Measurements from ENCODE around the gene NRF1.

The NRF1 gene

DNA sequence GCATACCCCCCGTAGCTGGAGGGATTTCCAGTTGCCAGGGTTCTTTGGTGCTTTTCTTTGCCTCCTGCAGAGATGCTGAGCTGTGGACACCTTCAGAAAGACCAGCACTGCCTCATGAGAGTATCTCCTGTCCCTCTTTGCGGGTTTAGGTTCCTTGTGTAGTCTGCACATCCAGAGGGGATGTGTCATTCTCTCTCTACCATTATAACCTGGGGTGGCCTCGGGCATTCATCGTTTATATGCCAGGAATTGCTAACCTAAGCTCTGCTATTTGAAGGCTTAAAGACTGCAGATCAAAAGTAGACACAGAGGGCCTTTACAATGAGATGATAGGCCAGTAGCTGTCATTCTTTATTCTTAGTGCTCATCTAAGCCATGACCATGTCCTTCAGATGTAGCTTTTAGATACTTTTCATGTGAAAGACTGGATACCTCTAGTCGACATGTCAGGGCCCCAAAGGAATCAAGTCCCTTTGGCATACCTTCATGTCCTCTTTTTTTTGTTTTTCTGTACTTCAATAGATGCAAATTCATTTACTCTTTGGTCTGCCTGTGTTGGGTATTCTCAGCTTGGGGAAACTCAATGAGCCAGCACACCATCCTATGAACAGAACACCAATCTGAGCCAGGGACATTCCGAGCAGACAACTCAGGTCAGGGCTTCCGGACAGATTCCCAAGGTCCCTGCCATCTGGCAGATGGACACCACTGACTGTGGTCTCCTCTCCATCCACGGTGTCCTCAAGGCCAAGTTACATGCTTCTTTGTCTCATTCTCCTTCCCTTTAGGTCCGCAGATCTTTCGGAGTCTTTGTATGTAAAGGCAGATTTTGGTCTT lies 129.3 kb downstream of the NRF1 start:
- DNase-seq (ENCODE audit: low spot score): no peak

DNA sequence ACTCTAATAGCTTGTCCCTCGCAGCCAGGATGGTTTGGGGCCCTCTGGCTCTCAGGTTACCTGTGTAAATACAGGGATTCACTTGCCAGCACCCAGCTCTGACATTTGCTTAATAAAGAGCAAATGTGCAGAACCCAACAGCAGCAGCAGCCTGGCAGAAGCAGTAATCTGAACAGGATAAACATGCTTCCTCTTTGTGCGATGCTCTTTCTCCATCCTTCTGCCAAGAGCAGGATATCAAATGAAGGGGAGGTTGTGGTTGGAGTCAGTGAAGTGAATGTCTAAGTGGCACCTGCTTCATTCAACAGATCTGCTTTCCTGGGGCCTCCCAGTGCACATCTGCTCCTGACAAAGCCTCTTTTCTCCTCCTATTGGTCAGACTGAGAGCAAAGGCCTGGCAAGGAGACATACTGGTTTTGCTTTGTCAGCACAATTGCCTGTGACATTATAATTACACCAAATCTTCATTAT lies 130.3 kb downstream of the NRF1 start:
- no peak for DNase-seq (ENCODE audit: low spot score)

DNA sequence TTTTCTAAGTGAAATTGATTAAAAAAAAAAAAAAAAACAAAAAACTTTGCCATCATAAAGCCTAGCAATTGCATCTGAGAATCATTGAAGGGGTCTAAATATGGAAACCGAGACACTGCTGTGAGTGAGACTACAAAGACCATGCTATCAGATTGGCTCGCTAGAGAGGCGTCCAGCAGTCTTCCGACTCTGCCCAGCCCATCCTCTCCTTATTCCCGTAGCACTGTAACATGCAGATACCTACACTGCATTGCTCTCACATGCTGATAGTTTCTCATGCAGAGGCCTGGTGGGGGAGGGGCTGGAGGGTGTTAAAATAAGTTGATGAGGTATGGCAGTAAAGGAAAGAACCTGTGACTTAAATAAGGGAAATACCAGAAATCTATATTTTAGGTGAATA lies 130.7 kb downstream of the NRF1 start:
- no peak for DNase-seq (ENCODE audit: low spot score)

DNA sequence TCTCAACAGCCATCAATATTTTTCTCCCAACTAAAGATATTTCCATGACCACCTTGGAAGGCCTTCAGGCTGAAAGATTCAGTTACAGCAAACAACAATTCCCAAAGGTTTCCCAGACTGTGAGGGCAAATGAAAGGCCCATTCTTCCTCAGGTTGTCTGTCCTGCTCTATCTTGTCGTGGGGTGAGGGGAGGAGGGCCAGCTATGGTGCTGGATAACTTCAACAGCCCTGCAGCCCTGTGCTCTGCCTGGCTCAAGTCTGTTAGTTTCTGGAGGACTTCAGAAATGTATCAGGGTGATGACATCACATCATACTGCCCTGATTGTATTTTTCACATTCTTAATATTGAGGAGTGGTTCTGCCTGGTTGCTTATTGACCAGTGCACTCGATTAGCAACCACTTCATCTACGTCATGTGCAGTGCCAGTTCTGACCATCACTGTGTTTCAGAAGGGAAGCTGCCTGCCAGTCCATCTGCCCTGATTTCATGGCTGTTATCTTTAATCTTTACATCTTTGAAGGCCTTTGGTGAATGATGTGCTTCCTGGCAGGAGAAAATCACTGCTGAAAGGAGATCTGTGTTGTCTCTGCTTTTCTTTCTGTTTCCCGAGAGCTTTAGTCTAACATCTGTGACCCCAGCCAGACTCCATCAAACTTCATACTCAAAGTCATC lies 135.5 kb downstream of the NRF1 start:
- DNase-seq (ENCODE audit: low spot score): no peak

DNA sequence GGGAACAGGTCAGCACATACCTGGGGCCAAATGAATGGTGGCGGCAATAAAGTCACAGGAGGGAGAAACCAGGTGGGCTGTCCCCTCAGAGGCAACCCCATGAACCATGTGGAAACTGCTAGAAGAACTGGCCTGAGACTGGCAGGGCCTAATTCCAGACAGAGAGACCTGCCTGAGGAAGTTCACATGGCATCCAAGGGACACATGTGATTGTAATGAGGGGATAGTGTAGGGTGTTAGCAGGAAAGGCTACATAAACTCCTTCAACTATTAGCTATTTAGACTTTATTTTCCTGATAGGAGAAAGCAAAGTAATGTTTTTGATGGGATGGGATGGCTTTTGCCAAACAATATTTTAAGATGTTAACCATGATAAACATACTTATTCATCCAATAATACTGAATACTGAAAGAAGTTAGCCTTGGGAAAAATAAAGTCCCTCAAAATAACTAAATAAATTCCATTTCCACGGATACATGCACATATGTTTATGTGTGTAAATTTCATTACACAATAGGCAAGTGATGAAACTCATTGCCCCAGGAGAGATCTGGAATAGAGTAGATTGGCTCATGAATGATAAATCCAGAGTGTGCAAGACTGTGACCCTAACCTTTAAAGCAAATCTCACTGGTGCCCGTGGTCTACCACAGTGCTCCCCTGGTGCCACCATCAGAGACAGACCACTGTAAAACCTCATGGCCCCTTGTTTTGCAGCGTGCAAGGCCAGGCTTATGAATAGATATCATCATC lies 137.0 kb downstream of the NRF1 start:
- DNase-seq (ENCODE audit: low spot score): no peak

DNA sequence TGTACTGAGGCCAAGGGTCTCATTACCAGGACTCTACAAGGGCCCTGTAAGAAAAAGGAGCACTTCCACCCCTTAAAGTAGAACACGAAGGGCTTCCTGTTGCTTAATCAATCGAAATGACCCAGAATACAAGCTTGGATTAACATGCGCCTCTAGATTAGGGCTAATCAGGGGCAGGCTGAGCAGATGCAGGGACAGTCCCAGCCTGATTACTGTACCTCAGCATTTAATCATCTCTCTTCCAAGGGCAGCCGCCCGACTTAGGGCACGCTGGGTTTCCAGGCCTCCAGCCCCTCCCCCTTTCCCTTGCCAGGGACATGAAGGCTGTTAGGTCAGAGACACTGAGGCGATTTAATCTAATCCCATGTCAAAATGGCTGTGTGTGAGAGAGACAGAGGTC lies 138.6 kb downstream of the NRF1 start:
- DNase-seq (ENCODE audit: low spot score): no peak

DNA sequence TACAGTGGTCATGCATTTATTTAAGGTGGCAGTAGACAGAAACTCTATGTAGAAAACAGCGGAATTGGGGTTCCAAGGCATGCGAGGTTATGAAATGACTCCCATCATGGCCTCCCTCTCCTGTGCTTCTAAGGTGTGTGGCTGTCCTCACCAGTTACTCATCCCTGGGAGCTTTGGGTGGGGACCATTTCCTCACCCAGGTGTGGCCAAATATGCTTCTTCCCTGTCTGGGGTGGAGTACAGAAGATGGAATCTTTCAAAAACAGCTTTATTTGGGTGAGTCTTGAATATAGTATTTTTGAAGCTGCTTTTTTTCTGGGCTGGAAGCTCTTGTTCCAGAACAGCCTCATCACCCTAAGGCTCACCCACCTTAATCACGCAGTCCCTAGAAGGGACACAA lies 139.0 kb downstream of the NRF1 start:
- DNase-seq (ENCODE audit: low spot score): no peak

DNA sequence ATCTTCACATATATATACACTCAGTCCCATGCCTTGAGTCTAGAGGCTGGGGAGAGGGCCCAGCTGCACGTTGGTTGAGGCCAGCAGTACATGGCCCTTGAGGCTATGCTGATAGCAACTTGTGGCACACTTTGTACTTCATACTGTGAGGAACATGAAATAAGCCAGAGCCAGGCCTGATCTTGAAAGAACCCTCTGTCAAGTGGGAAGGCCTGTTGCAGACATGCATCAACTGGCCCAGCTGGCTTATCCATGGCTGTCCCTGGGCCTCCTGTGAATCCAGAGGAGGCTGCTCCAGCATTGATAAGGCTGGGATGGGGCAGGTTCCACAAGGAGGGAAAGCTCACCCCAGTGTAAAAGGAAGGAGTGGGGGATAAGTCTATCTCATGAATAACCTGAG lies 140.4 kb downstream of the NRF1 start:
- DNase-seq (ENCODE audit: low spot score): no peak

DNA sequence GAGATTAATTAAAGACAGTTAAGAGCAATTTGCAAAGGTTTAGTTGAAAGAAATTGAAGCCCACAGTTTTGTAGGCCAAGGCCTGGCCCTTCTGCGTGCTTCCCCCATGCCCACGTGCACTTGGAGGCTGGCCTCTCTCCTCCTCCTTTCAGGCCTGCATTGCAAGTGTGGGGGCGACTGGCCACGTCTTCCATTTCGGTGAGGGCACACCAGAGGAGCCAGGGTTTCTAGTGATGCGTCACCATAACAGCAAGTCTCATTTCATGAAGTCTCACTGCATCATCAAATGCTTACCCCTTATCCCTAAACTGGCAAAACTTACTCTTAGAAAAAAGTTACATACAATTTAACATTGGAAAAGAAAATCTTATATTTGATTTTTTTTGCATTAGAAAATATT lies 141.2 kb downstream of the NRF1 start:
- no peak for DNase-seq (ENCODE audit: low spot score)

DNA sequence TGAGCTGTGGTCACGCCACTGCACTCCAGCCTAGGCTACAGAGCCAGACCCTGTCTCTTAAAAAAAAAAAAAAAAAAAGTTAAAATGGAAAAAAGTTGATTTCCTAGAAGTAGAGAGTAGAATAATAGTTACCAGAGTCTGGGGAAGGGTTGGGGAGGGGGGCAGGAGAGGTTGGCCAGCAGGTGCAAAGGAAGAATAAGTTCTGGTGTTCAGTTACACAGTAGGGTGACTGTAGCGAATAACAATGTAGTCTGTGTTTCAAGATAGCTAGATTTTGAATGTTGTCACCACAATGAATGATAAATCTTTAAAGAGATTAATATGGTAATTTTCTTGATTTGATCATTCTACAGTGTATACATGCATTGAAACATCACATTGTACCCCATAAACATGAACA lies 142.9 kb downstream of the NRF1 start:
- no peak for DNase-seq (ENCODE audit: low spot score)

DNA sequence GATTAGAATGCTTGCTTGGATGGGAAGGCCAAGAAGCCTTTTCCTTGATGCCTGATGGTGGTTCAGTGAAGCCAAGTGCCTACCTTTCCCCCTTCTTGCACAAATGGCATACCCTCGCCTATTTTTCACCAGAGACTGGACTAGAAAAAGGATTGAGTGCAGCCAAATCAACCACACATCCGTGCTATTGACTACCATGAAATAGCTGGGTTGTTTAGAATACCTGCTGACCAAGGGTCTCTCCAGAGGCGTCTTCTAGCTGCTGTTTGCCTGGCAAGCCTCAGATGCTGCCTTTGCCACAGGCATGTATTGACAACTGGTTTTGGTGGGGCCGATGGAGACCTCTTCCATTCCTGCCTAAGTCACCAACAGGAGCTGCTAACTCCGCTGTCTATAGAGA lies 146.5 kb downstream of the NRF1 start:
- DNase-seq (ENCODE audit: low spot score): no peak

DNA sequence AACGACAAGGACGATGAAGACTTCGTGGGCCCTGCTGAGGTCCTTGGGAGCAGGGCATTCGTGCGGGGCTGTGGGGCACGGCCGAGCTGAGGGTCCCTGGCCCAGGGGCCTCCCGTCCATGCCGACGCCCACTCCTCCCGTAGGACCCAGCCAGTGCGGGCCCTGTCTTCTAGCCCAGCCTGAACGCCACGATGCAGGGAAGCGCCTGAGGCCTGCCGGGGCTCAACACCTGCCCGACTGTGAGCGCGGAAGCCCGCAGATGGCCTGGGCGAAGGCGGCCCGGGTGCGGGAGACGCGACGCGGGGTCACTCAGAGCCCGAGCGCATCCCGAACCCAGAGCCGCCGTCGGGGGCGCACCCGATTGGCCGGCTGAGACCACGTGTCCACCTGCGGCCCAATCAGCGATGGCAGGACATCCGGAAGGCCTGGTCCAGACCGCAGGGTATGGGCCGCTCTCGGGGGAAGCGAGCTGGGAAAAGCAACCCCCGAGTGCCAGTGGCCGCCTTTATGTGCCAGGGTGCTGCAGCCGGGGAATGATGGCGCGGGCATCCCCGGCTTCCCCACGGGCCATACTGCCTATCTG lies 151.0 kb downstream of the NRF1 start:
- DNase-seq (ENCODE audit: low spot score): no peak

DNA sequence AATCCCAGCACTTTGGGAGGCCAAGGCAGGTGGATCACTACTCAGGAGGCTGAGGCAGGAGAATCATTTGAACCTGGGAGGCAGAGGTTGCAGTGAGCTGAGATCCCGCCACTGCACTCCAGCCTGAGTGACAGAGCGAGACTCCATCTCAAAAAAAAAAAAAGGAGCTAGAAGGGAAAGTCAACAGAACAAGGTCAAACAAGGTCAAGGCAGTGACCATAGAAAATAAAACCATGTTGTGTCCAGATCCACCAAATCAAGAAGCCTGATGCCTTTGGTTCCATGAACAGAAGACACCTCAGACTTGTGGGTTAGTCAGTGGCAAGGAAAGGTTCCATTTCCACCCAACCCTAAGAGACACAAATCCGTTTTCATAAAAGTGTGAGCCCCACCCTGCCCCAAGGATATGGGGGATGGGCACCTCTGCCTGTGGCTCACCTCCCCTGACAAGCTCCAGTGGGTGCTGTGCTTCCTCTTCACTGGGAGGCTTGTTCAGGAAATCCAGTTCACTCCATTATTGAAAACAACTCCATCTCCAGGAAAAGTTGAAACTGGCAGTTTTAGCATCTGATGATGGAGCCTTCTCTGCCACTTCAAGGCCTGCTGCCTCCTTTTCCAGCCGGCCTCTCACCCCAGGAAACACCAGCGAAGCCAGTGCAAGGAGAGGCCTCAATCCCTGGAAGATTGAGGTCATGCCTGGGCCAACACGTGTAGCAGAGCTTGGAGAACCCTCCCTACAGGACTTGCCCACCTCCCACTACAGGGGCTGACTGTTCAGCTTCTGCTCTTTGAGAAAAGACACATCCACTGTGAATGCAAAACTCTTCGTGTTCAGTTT lies 152.9 kb downstream of the NRF1 start:
- DNase-seq (ENCODE audit: low spot score): no peak

DNA sequence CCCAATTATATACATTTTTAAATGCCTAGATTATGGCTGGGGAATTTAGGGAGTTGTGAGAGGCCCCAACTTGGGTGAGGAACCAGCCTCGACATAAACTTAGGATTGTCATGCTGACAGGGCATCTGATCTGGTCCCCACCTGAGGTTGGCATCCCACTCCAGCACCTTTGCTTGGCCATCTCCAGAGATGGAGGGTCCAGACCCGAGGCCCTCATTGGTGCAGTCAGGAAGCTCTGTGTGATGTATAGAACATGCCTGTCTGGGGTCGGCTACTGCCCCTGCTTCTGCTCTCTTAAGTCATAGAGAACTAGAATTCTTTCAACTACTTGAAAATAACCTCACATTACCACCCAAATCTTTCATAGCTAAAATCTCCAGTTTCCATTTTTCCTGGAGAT lies 153.8 kb downstream of the NRF1 start:
- no peak for DNase-seq (ENCODE audit: low spot score)

DNA sequence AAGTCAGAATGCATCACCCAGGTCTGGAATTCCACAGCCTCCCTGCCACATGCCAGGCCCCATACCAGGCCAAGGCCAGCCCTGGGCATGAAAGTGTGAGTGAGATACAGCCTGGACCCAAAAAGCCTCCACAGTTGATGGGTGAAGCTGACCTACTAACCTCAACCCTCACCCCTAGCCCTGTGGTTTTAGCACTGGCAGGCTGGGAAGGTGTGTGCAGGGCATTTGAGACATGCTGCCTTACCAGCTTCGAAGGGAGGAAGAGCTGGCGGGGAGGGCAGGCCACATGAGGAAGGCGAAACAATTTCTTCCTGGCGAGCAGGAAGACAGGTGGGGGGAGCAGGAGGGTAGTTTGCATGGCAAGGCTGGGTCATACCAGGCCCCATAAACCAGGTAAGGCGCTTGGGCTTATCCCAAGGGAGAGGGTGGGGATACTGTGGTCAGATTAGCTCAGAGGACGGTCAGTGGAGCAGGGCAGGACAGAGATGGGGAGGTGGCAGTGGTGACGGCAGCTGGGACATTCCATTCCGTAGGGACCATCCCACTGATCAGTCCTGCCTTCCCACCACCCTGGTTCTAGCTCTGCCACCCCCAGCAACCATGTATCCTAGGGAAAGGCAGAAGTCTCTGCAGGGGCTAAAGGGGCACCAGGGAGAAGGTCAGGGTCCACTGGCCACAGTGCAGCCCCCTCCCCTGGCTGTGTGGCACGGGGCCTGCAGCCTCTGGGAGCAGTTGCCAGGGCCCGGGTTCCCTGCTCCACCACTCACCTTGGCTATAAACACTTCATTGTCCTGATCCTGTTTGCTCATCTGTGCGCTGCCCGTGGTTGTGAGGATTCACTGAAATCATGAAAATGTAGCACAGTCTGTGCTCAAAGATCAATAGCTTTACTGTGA lies 155.8 kb downstream of the NRF1 start:
- no peak for DNase-seq (ENCODE audit: low spot score)

DNA sequence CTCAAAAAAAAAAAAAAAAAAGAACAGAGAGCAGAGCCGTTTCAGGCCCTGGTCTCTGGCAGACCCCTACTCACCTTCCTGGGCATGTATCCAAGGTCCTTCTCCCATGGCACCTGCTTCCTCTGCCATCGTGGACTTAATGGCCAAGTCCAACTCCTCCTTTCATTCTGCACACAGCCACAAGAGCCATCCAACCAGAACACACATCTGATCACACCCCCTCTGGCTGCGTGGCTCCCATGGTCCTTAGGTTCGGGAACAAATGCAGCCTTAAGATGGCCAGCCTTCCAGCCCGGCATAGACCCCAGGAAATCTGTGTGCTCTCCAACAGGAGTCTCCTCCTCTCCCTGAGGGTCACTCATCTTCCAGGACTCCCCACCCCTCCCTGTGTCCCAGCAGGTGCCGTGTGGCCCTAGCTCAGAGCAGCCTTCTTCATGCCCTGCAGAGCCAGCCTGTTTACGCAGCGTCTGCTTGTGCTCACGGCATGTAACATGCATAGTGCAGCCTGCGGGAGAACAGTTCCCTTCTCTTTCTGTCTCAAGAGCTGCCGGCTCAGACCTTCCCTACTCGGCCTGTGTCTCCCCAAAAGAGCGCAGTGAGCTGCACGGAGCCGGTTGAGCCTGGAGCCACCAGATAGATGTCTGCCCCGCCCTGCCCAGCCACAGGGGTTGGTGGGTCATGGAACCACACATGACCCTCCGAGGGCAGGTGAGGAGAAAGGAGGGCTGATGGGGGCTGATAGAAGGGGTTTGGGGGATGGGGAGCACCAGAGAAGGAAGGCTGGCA lies 157.3 kb downstream of the NRF1 start:
- no peak for DNase-seq (ENCODE audit: low spot score)

DNA sequence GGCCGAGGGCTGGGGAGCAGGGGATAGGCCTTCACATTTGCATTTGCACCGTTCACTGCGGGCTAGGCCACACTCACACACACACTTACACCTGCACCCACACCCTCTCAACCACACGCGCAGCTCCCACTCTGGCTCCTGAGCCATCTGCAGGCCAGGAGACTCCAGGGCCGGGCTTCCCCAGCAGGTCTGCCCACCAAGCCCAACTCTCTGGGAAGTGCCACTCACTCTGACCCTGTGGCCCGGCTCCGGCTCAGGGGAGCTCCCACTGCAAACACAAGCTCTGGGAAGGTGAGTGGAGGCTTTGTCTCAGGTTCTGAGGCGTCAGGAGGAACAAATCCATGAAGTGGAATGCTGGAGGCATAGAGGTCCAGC lies 157.9 kb downstream of the NRF1 start:
- no peak for DNase-seq (ENCODE audit: low spot score)

DNA sequence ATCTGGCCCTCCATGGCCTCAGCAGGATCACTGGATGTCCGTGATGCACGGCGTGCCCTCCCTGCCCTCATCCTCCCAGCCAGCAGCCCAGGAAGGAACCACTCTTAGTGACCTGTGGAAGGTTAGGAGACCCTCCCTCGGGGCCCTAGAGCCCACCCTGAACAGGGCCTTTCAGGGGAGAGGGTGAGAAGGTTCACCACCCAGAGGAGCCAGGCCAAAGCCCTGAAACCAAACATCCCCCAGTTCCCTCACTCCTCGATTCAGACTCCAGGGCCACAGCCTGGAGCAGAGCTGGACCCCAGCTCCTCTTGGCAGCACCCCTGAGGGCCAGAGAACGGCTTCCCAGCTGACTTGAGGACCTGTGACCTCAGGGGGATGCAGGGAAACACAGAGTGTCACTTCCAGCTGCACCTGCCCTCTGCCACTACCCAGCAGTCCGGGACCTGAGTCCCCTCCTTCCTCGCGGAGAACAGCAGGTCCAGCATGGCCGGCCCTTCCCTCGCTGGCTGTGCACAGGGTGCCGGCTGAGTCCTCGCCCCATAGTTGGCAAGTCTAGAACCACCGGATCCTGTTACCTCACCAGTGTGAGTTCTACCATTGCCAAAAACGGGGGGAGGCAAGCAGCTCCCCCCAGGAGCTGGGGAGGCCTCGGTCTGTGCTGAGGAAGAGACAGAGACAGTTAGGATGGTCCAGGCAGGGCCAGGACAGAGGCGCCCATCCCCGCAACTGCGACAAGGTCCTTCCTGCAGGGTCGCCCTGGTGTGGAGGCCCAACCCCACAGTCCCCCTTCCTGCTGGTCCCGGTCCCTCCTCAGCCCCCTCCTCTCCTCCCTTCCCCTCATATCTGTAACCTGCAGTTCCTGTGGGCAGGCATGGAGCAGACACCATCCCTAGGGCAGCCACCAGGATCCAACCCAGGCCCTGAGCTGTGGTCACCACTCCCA lies 158.6 kb downstream of the NRF1 start:
- DNase-seq (ENCODE audit: low spot score): no peak

Data from kidney tubule cell (primary cell).